Measurements from ENCODE around the gene SYT8.
A peak's percentile ranks its signal among the peaks of the same experiment; 100 is the strongest.
"Not testable (repeated sequence)": the region's sequence is repeated elsewhere in the genome, so short reads cannot be mapped to it uniquely, and the experiment has no call there.

Gene SYT8

DNA sequence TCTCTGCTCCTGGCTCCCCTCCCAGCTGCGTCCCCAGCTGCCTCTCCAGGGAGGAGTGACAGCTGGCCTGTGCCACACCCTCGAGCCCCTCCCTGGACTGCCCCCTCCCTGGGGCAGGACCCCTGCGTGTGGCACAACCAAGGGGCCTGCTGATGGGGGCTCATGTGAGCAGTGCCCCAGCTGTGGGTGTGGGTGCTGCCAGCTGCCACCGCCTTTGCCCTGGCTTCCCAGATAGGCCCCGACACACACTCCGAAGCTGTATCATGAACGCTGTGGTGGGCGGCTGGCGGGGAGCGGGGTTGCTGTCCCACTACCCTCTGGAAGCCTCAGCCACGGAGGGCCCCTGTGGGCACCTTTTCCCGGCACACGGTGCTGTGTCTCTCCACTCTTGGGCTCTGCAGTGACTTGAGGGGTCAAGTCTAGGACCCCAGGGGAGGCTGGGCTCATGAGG, 41.1 kb downstream of the SYT8 start:
- DNase-seq, result not testable (repeated sequence)

DNA sequence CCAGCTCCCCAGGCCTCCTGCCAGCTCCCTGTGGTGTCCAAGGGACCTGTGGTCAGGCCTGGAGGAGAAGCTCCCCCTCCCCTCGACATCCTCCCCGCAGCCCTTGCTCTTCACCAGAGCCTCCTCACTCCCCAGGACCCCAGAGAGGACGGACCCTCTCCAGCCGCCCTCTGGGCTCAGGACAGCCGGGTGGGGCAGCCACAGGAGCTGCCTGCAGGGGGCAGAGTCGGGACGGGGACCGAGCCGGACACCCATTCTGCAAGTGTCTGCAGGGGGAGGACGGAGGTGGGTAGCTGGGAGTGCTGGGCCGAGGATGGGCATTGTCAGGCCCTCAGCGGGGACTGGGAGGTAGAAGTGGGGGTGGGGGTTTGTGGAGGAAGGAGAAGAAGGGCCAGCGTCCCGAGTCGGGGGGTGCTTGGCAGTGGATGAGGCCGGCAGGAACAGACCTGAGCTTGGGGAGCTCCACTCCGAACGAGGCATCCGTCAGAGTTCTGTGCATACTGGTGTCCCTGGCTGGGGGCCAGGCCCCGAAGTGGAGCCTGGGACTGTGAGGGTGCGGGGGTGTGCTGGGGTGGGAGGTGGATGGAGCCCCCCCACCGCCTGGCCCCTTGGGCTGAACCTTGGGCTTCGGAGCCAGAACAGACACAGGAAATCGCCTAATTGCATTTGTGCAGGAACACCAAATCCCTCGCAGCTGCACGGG, 41.7 kb downstream of the SYT8 start:
- DNase-seq, result no peak

DNA sequence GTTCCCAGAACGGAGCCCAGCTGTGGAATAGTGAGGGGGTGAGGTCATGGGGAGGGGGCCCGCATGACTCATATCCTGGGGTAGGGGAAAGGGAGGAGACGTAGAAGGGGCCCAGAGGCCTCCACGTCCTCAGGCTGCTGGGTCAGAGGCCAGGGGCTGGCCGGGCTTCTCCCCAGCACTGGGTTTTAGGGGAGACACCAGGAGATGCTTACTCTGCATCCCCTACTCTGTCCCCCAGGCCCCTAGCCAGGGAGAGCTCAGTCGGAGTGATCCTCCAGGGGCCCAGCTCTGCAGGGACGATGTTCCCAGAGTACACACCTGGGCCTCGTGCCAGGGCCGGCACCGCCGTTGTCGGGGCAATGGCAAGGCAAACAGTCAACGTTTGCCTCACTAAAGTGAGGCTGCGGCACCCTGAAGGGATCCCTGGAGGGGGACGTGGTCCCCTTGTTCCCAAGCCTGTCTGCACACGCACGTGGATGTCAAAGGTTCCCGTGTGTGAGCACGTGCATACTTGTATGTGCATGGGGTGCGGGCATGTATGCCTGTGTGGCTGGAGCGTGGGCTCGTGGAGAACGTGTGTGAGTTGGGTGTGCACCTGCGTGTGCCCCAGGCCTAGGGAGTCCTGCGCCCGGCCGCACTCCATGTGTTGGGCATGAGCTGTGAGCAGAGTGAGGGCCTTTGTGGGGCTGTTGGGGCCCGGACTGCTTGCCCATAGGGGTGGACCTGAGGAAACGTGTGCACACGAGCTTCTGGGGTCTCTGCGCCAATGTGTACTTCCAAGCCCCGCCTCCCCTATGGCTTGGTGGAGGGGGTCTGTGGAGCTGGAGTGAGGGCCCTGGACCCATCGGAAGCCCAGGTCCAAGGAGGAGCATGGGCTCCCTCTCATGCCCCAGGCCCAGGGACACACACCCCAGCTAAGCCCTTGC, 42.7 kb downstream of the SYT8 start:
- no peak for DNase-seq

DNA sequence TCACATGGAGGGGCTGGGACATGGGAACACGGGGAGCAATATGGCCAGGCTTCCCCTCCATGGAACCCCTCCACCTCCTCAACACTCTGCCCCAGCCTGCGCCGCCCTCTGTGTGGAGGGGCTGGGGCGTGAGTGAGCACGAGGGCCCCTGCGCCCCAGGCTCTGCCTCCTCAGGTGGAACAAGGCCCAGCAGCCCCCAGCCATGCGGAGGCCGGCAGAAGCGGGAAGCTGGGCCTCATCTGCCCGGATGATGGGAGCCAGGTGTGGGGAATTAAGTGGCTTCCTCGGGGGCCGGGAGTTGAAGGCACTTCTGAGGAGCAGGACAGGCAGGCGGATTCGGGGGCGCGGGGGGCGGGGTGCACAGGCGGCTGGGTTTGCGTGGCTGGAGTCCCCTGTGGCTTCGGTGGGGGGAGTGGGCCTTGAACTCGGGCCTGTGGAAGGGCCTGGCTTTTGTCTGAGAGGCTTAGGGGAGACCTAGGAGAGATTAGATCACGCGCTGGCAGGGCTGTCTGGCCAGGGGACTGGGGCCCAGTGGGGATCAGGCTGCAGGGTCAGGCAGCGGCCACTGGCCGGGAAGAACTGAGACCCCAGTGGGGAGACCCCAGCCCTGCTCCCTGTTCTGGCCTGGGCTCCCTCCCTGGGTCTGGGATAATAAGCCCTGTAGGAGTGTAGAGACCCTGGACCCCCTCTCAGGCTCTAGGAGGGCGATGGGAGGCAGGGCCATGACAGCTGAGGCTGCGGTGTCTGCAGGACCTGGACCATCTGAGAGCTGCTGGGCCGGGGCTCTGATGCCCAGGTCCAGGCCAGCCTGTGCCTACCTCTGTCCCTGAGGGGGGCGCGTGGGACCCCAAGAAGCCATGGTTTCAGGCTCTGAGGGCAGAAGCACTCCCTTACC, 43.6 kb downstream of the SYT8 start:
- no peak for DNase-seq

DNA sequence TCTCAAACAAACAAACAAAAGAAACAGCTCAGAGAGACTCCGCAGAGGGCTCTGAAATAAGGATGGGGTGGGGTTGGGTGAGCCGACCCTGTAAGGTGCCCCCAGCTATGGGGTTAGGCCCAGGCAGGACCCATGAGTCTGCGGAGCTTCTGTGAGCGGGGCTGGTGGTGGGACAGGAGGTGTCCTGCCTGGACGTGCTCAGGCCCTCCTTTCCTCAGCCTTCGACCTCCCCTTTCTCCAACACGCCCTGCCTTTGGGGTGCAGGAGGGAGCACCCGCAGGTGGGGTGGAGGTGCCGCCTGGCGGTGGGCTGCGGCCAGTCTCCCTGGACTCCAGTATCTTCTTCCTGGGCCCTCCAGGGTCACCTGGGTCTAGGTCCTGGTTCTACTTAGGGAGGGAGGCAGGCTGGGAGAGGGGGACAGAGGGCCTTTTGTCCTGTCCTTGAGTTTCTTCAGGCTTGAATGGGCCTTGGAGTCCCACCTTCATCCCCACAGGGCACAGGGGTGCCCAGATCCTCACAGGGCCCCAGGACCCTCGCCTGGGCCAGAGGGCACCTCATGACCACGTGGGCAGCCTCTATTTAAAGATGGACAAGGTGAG, 44.7 kb downstream of the SYT8 start:
- DNase-seq, result no peak

DNA sequence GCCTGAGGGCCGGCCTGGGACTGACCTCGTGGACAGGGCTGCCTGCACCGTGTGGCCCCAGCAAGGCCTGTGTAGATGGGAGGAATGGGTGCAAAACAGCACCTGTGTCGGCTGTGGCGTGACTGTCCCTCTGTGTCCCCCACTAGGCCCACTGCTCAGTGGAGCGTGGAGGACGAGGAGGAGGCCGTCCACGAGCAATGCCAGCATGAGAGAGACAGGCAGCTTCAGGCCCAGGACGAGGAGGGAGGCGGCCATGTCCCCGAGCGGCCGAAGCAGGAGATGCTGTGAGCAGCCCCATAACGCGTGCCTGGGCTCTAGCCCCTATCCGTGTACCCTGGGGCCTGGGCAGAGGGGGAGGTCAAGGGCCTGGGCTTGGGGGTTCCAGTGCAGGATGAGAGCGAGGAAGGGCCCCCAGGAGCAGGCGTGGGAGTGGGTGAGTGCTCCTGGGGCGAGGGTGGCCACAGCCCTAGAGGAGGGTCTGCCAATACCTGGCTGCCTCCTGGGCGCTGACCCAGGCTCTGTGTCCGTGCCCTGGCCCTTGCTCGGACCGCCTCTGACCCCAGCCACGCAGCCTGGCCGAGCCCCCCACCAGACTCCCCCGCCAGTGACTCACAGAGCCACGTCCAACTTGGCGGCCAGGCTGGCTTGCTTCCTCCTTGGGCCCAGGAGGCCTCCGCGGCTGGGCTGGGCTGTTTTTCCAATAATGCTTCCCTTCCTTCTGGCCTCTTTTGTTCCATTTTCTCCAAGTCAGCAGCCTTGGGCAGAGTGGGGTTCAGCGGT, 45.3 kb downstream of the SYT8 start:
- no peak for DNase-seq

DNA sequence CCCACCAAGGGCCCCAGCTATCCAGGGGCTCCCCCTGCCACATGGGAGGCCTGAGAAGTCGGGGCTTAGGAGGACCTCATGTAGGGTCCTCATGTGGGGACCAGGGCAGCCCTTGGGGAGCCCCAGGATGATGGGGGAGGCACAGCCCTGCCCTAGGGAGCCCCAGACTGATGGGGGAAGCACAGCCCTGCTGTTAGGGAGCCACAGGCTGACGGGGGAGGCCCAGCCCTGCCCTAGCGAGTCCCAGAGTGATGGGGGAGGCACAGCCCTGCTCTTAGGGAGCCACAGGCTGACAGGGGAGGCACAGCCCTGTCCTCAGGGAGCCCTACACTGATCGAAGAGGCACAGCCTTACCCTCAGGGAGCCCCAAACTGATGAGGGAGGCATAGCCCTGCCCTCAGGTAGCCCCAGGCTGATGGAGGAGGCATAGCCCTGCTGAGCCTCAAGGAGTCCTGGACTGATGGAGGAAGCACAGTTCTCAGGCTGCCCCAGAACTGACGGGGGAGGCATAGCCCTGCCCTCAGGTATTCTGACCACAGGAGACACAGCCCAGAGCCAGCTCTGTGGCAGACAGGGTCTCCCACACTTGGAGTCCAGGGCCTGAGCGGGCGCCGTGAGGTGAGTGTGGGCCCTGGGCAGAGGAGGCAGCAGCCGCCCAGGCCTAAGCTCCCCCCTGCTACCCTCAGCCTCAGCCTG, 46.1 kb downstream of the SYT8 start:
- no peak for DNase-seq

DNA sequence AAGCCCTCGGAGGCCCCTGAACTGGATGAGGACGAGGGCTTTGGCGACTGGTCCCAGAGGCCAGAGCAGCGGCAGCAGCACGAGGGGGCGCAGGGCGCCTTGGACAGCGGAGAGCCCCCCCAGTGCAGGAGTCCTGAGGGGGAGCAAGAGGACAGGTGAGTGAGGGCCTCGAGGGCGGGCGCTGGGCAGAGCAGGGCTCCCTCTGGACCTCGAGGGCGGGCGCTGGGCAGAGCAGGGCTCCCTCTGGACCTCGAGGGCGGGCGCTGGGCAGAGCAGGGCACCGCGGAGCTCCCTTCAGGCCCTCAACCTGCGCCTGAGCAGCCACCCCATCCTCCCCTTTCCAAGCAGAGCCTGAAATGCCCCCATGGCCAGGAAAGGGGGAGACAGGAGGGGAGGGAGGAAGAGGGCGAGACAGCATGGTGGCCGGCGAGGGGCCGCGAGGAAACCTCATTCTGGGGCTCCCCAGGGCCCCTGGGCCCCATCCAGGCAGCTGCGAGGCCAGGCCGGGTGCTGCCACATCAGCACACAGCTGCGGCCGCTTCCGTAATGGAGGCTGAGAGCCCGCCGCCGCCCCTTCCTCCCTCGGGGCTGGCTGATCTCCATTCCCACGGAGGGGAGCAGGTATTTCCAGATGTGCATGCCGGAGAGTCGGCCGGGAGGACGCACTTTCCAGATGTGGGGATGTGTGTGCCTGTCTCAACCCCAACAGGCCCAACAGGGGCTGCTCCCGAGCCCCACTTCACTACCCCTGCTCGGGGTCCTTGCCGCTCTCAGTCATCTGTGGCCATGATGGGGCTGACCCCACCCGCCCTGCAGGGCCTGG, 46.9 kb downstream of the SYT8 start:
- no peak for DNase-seq

DNA sequence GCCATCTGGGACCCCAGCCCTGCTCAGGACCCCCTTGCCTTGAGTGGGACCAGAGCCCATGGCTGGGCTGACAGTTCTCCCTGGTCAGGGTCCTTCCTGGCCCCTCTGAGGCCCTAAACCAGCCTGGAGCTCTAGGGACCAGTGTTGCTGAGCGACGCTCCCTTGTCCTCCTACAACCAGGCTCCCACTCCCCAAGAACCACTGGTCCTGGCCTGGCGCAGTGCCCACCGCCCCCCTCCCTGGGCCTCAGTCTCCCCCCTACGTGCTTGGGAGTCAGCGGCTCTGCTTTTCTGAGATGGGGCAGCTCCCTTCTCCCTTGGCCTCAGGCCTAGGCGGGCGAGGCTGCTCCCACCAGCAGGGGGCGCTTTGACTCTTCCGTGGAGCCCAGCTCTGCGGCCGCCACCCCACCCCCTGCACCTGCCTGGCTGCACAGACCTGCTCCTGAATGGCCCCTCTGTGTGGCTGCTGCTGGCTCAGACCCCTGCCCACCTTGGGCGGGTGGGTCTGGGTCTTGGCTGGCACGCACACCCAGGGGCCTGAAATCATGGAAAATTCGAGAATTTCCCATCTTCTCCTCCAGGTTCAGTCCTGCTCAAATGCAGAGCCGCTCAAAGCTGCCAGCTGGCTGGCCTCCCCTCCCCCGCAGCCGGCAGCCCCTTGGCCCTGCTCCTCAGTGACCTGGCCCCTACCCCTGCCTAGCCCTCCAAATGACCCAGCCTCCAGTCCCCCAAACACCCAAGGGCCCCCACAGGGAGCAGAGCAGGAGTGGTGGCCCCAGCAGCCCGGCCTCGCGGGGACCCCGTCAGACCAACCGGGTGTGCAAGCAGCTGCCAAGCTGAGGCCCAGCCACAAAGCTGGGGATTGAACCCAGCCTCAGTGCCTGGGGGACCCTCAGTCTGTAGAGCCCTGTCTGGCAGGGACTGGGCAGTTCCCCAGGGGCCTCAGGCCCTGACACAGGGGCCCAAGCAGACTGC, 47.8 kb downstream of the SYT8 start:
- DNase-seq, result peak; percentile 80

DNA sequence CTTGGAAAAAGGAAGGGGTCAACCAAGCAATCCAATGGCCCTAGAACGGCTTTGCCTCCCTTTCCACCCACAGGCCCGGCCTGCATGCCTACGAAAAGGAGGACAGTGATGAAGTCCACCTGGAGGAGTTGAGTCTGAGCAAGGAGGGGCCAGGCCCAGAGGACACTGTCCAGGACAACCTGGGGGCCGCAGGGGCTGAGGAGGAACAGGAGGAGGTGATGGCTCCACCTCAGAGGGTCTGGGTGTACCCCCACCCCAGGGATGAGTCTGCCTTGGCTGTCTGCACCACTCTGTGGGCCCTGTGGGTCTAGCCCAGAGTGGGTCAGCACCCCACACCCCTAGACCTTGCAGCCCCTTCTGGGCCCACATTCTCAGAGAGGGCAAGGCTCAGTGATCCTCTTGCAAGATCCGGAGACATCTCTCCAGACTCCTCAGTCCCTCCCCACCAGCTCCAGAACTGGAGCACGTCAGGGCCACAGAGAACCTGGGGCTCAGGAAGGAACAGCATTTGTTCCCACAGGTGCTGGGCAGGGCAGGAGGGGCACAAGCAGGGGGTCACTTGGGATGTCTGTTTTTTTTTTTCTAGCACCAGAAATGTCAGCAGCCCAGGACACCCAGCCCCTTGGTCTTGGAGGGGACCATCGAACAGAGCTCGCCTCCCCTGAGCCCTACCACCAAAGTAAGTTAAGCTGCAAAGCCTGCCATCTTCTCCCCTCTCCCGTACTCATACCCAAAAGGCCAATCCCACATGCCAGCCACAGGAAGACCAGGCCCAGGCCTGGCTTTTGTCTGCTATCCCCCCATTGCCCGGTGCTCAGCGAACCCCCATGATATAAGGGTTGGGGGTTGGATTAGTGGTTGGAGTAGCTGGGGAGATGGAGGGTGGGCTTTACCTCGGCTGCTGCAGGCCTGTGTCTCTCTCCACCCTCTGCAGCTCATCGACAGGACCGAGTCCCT, 48.8 kb downstream of the SYT8 start:
- DNase-seq, result no peak

DNA sequence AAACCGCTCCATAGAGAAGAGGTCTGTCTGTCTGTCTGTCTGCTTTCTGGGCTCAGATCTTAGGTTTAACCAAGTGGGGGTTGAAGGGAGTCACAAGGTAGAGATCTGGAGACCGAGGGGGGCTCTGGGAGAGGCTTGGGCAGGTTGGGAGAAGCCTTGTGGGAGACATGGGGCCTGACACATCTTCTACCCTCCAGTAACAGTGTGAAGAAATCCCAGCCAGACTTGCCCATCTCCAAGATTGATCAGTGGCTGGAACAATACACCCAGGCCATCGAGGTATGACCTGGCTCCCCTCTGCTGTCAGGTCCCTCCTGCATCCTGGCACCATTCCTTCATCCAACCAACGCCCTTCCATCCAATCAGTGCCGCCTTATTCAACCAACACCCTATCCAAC, 49.5 kb downstream of the SYT8 start:
- no peak for DNase-seq

DNA sequence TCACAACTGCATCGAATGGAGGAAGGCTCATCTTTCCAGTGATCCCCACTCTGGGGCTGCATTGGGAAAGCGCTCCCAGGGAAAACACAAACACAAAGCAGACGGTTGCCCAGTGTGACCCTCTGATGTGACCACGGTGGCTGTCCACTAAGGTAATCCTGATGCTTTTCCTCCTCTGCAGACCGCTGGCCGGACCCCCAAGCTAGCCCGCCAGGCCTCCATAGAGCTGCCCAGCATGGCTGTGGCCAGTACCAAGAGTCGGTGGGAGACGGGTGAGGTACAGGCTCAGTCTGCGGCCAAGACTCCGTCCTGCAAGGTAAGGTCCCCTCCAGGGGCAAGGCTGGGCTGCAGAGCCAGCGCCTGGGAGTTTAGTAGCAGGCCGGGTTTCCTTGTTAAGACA, 51.8 kb downstream of the SYT8 start:
- DNase-seq, result not testable (repeated sequence)

All from activated CD4-positive, alpha-beta T cell treated with anti-CD3 and anti-CD28 coated beads, Interleukin-2, amount 50 U/mL, for 1 hour (primary cell).